Measurements from ENCODE around the gene RDH11.

The RDH11 gene

DNA sequence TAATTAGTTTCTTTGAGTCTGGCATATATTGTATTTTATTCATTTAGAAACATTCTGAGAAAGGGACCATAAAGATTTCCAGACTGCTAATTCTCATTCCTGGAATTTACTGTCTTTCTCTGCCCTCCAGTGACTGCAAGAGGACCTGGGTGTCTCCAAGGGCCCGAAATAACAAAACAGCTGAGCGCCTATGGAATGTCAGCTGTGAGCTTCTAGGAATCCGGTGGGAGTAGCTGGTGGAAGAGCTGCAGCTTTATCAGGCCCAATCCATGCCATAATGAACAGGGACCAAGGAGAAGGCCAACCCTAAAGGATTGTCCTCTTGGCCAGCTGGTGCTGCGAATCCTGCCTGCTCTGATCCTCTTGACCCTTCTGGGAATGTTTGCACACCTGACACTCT is 38.1 kb upstream of the RDH11 start:
- no peak for DNase-seq (ENCODE audit: low read depth)
- H3K4me3 ChIP-seq (ENCODE audit: control insufficient read depth, low read depth, low read length) = no peak overlapping the region
- TF ChIP-seq, protein P1, sequence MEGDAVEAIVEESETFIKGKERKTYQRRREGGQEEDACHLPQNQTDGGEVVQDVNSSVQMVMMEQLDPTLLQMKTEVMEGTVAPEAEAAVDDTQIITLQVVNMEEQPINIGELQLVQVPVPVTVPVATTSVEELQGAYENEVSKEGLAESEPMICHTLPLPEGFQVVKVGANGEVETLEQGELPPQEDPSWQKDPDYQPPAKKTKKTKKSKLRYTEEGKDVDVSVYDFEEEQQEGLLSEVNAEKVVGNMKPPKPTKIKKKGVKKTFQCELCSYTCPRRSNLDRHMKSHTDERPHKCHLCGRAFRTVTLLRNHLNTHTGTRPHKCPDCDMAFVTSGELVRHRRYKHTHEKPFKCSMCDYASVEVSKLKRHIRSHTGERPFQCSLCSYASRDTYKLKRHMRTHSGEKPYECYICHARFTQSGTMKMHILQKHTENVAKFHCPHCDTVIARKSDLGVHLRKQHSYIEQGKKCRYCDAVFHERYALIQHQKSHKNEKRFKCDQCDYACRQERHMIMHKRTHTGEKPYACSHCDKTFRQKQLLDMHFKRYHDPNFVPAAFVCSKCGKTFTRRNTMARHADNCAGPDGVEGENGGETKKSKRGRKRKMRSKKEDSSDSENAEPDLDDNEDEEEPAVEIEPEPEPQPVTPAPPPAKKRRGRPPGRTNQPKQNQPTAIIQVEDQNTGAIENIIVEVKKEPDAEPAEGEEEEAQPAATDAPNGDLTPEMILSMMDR (IDR thresholded peaks at IDR 0.05; ENCODE audit: control insufficient read depth, insufficient read depth, low read depth, low read length, missing control alignments) = no peak

- no peak for DNase-seq (ENCODE audit: low read depth)
- TF ChIP-seq, protein P1 (IDR thresholded peaks at IDR 0.05; ENCODE audit: control insufficient read depth, insufficient read depth, low read depth, low read length, missing control alignments) = no peak
- no peak overlapping the region for H3K4me3 ChIP-seq (ENCODE audit: control insufficient read depth, low read depth, low read length)
Observed at GRCh38 chr14:67729072-67729885, 33.7 kb upstream of the RDH11 start.

DNA sequence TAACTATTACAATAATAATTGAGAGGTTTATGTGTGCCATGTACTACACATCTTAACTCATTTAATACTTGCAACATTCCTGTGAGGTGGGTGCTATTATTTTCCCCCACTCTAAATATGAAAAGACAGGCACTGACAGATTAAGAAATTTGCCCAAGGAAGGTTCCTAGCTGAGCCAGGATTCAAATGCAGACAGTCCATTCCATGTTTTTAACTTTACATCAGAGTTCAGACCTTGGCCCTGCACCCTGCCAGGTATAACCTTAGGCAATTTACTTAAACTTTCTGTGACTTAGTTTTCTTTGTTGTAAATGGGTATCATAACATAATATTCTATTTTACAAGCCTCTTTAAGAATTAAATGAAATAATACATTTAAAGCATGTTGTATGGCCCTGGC is 32.7 kb upstream of the RDH11 start:
- TF ChIP-seq, protein P1 (IDR thresholded peaks at IDR 0.05; ENCODE audit: control insufficient read depth, insufficient read depth, low read depth, low read length, missing control alignments) = no peak
- no peak for DNase-seq (ENCODE audit: low read depth)
- no peak overlapping the region for H3K4me3 ChIP-seq (ENCODE audit: control insufficient read depth, low read depth, low read length)

DNA sequence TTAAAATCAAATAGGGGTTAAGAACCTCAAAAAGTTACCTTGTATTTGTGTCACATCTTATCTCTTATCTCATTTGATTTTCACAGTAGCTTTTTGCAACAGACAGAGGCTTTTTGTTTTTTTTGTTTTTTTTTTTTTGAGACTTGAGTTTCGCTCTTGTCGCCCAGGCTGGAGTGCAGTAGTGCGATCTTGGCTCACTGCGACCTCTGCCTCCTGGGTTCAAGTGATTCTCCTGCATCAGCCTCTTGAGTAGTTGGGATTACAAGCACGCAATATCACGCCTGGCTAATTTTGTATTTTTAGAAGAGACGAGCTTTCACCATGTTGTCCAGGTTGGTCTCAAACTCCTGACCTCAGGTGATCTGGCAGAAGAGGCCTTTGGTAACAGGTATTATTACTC is 31.8 kb upstream of the RDH11 start:
- H3K4me3 ChIP-seq (ENCODE audit: control insufficient read depth, low read depth, low read length) = no peak overlapping the region
- no peak for DNase-seq (ENCODE audit: low read depth)
- TF ChIP-seq, protein P1 (IDR thresholded peaks at IDR 0.05; ENCODE audit: control insufficient read depth, insufficient read depth, low read depth, low read length, missing control alignments) = no peak

GRCh38 chr14:67725171-67725570 is 29.6 kb upstream of the RDH11 start:
- no peak overlapping the region for H3K4me3 ChIP-seq (ENCODE audit: control insufficient read depth, low read depth, low read length)
- DNase-seq (ENCODE audit: low read depth) = no peak
- TF ChIP-seq, protein P1 (IDR thresholded peaks at IDR 0.05; ENCODE audit: control insufficient read depth, insufficient read depth, low read depth, low read length, missing control alignments) = no peak

- H3K4me3 ChIP-seq (ENCODE audit: control insufficient read depth, low read depth, low read length) = no peak overlapping the region
- no peak for DNase-seq (ENCODE audit: low read depth)
- TF ChIP-seq, protein P1 (IDR thresholded peaks at IDR 0.05; ENCODE audit: control insufficient read depth, insufficient read depth, low read depth, low read length, missing control alignments) = no peak
Observed at GRCh38 chr14:67722293-67722692, 26.7 kb upstream of the RDH11 start.
